Measurements from ENCODE around the gene HDHD3. TPM values are rescaled to one million over a fixed set of nuclear protein-coding genes. Genes with fewer than 3 reads are reported as not detected.

Gene HDHD3
- total RNA-seq, 1 donor from 2014 or later, result 9.8 TPM

DNA sequence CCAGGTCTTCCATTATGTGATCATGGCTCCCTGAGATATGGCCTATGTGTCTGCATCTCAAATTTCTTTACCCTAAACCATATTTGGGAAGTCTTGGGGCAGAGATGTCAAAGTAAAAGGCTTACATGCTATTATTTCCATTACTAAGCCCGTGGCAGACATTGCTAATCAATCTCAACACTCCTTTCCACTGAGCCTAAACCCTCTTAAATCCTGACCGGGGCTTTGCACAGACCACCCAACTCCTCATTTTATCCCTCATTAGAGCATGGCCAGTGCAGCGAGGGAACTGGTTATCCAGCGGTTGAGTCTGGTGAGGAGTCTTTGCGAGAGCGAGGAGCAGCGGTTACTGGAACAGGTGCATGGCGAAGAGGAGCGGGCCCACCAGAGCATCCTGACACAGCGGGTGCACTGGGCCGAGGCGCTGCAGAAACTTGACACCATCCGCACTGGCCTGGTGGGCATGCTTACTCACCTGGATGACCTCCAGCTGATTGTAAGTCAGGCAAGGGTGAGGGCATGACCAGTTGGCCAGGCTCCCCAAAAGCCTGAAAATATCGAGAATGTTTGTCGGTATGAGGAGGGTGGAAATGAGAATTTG, 16.4 kb downstream of the HDHD3 start:
- Histone ChIP-seq H3K4me2 (no peak overlapping the region), H3K79me2 (ENCODE audit: low read depth) (no peaks in the 10 kb centered on the region), H3K36me3 (no peaks in the 10 kb centered on the region), H2AFZ (replicated peaks) (no peak overlapping the region), H3K9me3 (ENCODE audit: low read depth) (no peaks in the 10 kb centered on the region), H3K4me1 (no peaks in the 10 kb centered on the region), H3K9ac (no peak overlapping the region), H4K20me1 (ENCODE audit: low read depth) (no peaks in the 10 kb centered on the region), H3F3A (ENCODE audit: low read depth) (no peaks in the 10 kb centered on the region), H3K27ac (no peak overlapping the region), H3K4me3 (no peak overlapping the region), H3K27me3 (no peaks in the 10 kb centered on the region)
- Mint-ChIP-seq H3K4me1 (peaks cover 18% of the 10 kb centered on the region), H3K4me3 (no peak overlapping the region), H3K27me3 (ENCODE audit: insufficient read depth, low read depth) (peaks cover 9% of the 10 kb centered on the region), H3K27ac (no peak overlapping the region), H3K9me3 (peaks cover 3% of the 10 kb centered on the region), H3K36me3 (no peaks in the 10 kb centered on the region)
- no peak for DNase-seq (ENCODE audit: low spot score)
- TF ChIP-seq, protein P1, sequence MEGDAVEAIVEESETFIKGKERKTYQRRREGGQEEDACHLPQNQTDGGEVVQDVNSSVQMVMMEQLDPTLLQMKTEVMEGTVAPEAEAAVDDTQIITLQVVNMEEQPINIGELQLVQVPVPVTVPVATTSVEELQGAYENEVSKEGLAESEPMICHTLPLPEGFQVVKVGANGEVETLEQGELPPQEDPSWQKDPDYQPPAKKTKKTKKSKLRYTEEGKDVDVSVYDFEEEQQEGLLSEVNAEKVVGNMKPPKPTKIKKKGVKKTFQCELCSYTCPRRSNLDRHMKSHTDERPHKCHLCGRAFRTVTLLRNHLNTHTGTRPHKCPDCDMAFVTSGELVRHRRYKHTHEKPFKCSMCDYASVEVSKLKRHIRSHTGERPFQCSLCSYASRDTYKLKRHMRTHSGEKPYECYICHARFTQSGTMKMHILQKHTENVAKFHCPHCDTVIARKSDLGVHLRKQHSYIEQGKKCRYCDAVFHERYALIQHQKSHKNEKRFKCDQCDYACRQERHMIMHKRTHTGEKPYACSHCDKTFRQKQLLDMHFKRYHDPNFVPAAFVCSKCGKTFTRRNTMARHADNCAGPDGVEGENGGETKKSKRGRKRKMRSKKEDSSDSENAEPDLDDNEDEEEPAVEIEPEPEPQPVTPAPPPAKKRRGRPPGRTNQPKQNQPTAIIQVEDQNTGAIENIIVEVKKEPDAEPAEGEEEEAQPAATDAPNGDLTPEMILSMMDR (IDR thresholded peaks at IDR 0.05), result no peak
- TF ChIP-seq EZH2phosphoT487 (IDR thresholded peaks at IDR 0.05), result no peak
- no peak for TF ChIP-seq EZH2 (IDR thresholded peaks at IDR 0.05)

DNA sequence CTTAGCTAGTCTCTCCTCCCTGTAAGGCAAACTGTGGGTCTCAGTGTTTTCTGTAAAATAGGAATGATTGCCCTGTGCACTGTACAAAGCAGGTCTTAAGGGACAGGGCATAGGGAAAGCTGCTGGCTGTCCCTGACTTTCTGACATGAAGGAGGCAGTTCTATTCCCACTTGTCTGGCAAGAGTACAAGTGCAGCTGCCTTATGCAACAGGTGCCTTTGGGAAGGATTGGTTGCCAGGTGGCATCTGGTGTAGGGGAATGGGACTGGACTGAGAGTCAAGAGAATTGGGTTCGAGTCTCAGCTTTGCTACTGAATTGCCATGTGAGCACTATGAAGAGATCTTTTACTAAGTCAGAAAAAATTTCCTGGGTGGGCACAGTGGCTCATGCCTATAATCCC, 17.4 kb downstream of the HDHD3 start:
- no peaks in the 10 kb centered on the region for H3K4me1 ChIP-seq
- TF ChIP-seq EZH2 (IDR thresholded peaks at IDR 0.05) (no peak), EZH2phosphoT487 (IDR thresholded peaks at IDR 0.05) (no peak)
- TF ChIP-seq, protein P1 (IDR thresholded peaks at IDR 0.05), result no peak
- no peaks in the 10 kb centered on the region for H3K36me3 Mint-ChIP-seq

DNA sequence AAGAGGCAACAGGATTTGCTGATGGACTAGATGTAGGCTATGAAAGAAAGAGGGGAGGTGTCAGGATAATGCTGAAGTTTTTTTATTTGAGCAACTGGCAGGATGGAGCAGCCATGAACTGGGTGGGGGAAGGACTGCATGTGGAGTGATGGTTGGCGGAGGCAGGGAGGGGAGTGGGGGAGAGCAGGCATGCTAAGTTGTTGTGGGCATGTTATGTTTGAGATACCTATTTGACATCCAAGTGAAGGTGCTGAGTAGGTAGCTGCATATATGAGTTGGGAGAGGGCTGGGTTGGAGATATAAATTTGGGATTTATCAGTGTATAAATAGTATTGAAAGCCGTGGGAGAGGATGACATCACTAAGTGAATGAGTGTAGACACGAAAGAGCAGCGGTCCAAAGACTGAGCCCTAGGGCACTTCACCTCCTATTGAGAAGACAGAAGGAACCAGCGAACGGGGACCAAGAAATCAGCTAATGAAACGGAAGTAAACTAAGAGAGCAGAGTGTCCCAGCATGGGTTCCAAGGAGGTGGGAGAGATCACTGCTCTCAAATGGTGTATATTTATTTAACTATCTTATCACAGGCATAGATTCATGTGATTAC, 20.0 kb downstream of the HDHD3 start:
- Mint-ChIP-seq H3K27me3 (ENCODE audit: insufficient read depth, low read depth) (peaks cover 27% of the 10 kb centered on the region), H3K4me1 (peaks cover 7% of the 10 kb centered on the region), H3K9me3 (peaks cover 3% of the 10 kb centered on the region), H3K27ac (no peak overlapping the region), H3K36me3 (no peaks in the 10 kb centered on the region), H3K4me3 (no peak overlapping the region)
- no peaks in the 10 kb centered on the region for H4K20me1 ChIP-seq (ENCODE audit: low read depth)
- DNase-seq (ENCODE audit: low spot score), result no peak
- H3K4me2 ChIP-seq, result no peak overlapping the region
- H3K27ac ChIP-seq, result no peak overlapping the region
- H3K79me2 ChIP-seq (ENCODE audit: low read depth), result no peaks in the 10 kb centered on the region
- H3F3A ChIP-seq (ENCODE audit: low read depth), result no peaks in the 10 kb centered on the region
- H3K27me3 ChIP-seq, result peaks cover 9% of the 10 kb centered on the region
- H3K9me3 ChIP-seq (ENCODE audit: low read depth), result no peaks in the 10 kb centered on the region
- H3K4me1 ChIP-seq, result no peaks in the 10 kb centered on the region
- H3K9ac ChIP-seq, result no peak overlapping the region
- H2AFZ ChIP-seq (replicated peaks), result no peak overlapping the region
- H3K36me3 ChIP-seq, result no peaks in the 10 kb centered on the region
- H3K4me3 ChIP-seq, result no peak overlapping the region
- TF ChIP-seq EZH2phosphoT487 (IDR thresholded peaks at IDR 0.05) (no peak), EZH2 (IDR thresholded peaks at IDR 0.05) (no peak)
- TF ChIP-seq, protein P1 (IDR thresholded peaks at IDR 0.05), result no peak

More for the DNA sequence above, 17.4 kb downstream of the HDHD3 start:
- Histone ChIP-seq H3F3A (ENCODE audit: low read depth) (no peaks in the 10 kb centered on the region), H3K79me2 (ENCODE audit: low read depth) (no peaks in the 10 kb centered on the region), H3K4me3 (no peak overlapping the region), H3K4me2 (no peak overlapping the region), H3K9me3 (ENCODE audit: low read depth) (no peaks in the 10 kb centered on the region), H3K9ac (no peak overlapping the region), H3K27ac (no peak overlapping the region), H3K27me3 (no peaks in the 10 kb centered on the region), H2AFZ (replicated peaks) (no peak overlapping the region), H4K20me1 (ENCODE audit: low read depth) (no peaks in the 10 kb centered on the region), H3K36me3 (no peaks in the 10 kb centered on the region)
- no peak overlapping the region for H3K4me3 Mint-ChIP-seq
- no peak for DNase-seq (ENCODE audit: low spot score)
- H3K27ac Mint-ChIP-seq, result no peak overlapping the region
- H3K9me3 Mint-ChIP-seq, result peaks cover 3% of the 10 kb centered on the region
- peaks cover 9% of the 10 kb centered on the region for H3K27me3 Mint-ChIP-seq (ENCODE audit: insufficient read depth, low read depth)
- peaks cover 18% of the 10 kb centered on the region for H3K4me1 Mint-ChIP-seq
